NCI-H187 treated with DMSO at 0.1 percent for 48 hours (cell line): ENCODE measurements around the gene RSPO3.

ENCODE experiments used
- DNase-seq: peaks from one replicate; lab custom pipeline; 2025; lab: John Stamatoyannopoulos, UW

RSPO3 gene

DNA sequence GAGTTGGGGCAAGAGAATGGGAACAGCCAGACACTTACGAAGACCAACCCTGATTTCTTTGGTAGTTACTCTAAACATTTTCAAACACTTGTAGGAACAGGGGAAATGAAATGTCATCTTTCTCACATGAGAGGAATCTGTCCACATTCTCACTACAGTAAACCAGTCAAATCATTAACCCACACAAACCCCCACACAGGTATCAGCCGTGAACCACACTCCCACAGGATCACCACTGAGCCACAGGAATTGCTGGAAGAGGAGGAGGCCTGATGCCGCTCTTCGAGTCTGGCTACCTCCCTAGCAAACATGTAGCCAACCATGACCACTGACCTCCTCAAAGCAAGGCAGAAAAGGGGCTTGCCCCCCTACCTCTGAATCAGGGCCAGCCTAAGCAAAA, 6.9 kb upstream of the RSPO3 start:
- no peak for DNase-seq

DNA sequence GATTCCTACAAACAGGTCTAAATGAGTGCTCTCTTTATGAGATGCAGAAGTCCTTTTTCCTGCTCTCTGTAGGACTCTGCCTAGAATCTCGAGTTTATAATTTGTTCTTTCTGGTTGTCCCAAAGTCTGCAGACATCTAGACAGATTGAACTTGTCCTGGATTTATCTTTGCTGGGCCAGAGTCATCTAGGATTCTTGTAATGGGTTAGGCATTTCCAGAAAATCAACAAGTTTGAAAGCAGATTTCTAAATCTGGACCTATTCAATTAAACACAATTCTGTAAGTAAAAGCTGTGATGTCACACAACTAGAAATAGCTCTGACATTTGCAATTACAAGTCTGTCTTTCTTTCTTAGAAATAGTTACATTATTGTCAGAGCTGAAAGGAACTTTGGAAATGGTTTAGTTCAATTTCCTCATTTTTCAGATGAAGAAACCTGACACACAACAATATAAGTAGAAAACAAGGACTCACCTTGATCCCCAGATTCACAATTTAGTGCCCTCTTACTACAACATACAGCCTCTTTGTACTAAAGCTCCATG, 4.2 kb upstream of the RSPO3 start:
- no peak for DNase-seq

DNA sequence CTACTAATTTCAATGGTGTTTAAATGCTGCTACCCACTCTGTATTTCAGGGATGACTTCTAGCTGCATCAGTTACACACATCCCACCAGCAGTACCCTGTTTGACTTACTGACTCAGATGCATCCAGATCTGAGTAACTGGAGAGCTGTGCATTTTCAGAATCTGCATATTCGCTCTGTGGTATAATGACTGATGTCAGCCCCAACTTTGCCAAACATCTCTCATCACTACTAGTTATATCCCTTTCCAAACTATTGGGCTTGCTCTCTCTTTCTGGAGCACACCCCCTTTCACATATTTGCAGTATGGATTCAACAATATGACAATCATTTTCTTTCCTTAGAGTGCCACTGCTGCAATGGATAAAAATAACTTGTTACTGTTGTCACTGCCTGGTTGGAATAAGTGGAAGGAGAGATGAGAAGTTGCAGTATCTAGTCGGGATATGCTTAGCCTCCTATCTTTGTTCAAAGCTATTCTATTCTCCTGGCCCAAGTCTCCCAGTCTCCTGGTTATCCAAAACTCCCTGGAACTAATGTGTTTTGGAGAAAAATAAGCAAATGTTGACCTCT, 3.3 kb upstream of the RSPO3 start:
- DNase-seq: no peak

GRCh38 chr6:127115746-127116145, 2.7 kb upstream of the RSPO3 start:
- no peak for DNase-seq

- no peak for DNase-seq
These were observed 533 bp upstream of the RSPO3 start for GRCh38 chr6:127117979-127118297.

GRCh38 chr6:127119102-127120022, 891 bp downstream of the RSPO3 start:
- no peak for DNase-seq

- no peak for DNase-seq
These were observed 1.7 kb downstream of the RSPO3 start for GRCh38 chr6:127120023-127120786.

DNA sequence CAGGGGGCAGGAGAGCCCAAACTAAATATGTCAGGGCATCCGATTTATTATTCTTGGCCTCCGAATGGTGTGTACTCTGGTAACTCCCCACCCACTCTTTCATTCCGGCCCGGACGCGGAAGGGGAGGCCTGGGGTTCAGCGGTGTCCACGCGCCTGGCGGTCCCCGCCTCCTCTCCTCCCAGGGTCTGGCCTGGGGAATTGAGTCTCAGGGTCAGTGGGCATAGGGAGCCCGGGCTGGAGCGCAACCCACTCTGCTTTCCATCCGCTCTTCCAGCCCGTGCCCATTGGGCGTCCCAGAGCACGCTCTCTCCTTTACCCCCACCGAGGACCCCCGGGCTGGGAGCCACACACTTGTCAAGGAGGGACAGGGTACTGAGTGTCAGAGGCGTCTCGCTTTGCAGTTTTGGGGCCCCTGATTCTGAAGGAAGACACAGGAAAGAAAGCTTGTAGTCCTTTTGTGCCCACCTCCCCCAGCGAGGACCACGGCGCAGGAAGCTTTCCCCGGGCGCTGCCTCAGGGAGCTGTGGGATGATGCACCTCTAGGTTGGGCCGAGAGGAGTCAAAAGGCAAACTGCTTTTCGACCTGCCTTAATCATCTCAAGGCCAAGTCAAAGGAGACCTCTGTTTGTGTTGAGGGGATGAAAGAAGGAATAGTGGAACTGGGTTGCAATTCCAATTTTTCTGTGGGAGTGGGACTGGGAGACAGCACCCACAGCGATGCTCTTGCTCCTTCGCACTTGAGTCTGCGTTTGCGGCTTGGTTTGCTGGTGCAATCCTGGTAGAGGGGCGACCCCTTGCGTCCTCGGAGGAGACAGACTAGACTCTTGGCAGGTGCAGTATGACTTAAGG, 2.5 kb downstream of the RSPO3 start:
- DNase-seq: peak; percentile 12

- DNase-seq: no peak
These were observed 3.1 kb downstream of the RSPO3 start for GRCh38 chr6:127121637-127121960.

GRCh38 chr6:127124172-127124571, 5.7 kb downstream of the RSPO3 start:
- DNase-seq: no peak

DNA sequence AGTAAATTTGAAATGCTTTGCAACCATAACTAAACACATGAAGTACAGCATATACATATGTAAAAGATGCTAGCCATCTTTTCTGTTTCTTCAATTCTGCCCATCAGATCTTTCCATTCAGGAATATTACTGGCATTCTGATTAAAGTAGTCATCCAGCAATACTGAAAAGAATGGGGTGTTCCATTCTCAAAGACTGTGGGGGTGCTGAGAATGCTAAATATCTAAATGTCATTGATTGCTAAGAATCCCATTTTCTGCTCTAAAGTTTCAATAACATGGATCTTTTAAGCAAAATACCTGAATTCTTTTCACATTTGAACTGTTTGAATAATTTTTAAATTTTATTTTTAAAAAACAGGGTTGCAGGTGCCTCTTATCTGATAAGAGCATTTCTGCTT, 6.2 kb downstream of the RSPO3 start:
- no peak for DNase-seq

DNA sequence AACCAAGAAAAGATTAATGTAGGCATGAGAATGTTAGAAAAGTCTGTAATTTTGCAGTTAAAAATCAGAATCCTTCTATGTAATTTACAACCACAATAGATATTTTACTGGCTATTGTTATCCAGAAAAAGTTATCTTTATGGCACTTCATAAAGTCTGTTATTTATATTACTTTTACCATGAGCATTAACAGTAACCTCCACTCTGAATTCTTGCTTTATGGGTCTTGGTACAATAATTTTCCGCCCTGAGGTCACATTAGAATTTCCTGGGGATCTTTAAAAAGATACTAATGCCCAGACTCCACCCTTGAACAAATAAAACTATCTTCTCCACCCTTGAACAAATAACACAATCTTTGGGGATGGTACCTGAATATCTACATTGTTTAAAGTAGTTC, 9.6 kb downstream of the RSPO3 start:
- no peak for DNase-seq

DNA sequence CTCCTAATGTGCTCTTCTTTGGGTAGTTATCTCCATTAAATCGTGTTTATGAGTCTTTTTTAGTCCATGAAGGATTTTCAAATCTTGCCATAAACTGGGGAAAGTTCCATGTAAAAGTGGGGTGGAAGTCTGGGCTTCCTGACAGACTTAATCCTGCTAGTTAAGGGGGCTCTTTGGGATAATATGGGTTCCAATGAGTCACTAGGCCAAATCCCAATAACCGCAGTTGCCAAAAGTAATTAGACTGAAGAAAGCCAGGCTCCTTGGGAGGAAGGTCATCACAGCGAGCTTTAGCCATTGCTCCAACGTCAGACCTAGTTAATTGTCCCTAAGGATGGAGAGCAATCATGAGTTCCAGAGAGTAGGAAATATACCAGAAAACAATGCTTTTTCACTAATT, 10.8 kb downstream of the RSPO3 start:
- no peak for DNase-seq

GRCh38 chr6:127131275-127131674, 12.8 kb downstream of the RSPO3 start:
- no peak for DNase-seq

GRCh38 chr6:127131772-127132376, 13.4 kb downstream of the RSPO3 start:
- no peak for DNase-seq

DNA sequence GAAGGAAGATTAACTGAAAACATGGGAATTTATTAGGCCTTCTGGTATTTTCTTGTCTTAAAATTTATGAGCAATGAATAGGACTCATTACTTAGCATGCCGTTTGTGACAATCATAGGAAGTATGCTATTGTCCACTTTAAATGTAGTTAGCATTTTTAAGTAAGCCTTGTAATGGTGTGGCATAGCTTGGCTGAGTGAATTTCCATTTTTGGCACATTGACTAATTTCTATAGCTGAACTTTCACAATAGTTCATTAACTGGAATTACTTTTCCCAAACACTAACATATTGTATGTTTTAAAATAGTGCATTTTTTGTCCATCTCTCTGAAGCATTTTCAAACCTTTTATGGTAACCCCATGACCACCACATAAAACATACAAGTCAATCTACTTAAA, 15.7 kb downstream of the RSPO3 start:
- no peak for DNase-seq

DNA sequence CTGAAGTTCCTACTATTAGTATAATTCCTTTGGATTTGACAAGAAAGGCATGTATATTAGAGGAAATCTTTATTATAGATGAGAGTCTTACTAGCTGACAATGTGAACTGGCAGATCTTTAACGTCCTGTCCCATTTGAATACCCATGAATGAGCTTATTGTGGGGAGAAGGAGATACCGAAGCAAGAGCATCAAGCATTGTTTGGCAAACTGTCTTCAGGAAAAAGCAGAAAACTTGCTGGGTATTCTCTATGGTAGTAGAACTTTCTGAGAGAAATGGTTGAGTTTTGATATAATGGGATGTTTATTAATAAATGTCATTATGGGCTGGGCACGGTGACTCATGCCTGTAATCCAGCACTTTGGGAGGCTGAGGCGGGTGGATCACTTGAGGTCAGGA, 18.3 kb downstream of the RSPO3 start:
- no peak for DNase-seq

DNA sequence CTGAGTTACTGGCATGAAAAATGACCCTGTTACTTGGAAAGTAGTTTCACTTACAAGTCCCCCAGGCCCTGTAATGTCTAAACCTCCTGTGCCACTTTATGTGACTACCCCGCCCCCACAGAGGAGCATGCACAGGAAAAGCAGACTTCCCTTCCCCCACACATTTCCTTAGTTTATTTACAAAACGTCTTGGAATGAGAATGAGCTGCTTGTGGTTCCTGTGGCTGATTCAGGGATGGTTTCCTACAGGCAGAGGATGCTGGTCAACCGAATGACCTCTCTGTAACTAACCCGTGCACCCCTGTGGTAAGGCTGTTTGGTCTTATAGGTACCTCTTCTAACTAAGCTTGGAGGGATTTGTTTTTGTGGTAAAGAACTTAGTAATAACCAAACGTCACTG, 28.5 kb downstream of the RSPO3 start:
- no peak for DNase-seq

DNA sequence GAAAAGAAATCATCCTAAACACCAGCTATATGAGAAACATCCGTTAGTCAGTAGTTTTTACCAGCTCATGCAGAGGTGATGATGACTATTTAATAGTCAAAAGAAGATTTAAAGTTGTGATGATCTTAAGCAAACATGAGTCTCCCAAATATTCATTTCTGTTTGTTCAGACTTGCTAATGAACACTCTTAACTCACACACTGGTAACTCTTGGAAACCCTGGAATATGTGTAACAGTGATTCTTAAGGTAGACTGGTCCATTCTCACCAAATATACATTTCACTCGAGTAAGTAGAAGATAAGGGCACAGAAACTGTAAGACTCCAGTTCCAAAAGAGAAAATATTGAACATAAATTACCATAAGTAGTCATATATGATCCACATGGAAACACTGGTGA, 29.1 kb downstream of the RSPO3 start:
- no peak for DNase-seq

GRCh38 chr6:127148511-127148910, 30.0 kb downstream of the RSPO3 start:
- DNase-seq: no peak

DNA sequence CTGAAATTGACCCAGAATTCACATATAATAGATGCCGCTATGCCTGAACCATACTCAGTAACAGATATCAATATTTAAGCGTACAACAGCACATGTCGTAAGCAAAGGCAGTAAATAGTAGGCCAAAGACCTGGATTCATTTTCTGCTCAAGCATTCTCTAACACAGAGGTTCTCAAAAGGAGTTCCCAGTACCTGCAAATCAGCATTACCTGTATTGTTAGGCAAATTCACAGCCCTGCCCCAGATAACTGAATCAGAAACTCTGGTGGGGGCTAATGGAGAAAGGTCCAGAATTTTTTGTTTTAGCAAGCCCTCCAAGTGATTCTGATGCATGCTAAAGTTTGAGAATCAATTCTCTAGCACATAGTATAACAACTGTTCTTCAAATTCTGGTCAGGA, 36.0 kb downstream of the RSPO3 start:
- DNase-seq: no peak

DNA sequence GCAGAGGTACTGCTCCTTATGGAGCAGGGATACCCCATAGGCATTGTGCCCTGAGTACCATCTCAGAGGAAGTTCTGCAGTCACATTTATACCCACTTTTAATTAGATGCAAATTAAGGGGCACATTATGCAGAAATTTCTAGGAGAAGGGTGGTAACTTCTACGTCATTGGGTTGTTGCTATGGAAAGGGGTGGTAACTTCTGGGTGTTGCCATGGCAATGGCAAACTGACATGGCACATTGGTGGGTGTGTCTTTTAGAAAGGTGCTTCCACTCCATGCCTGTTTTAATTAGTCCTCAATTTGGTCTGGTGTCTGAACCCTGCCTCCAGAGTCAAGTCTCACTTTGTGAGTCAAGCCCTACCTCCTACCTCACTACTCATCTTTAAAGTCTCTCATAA, 42.0 kb downstream of the RSPO3 start:
- no peak for DNase-seq
